Stimulated activated CD8-positive, alpha-beta memory T cell treated with anti-CD3 and anti-CD28 coated beads, Interleukin-4, amount 100 ng/mL, for 24 hours (primary cell): ENCODE data around the gene CACNG1.

ENCODE experiments used
- DNase-seq: peaks from one replicate; pipeline ENCODE4 v3.0.0-alpha.2; 2020; ENCODE audit warnings: low read depth

CACNG1 gene

GRCh38 chr17:67044016-67044772 lies at the start of gene CACNG1:
Gene CACNG1, plus strand, starts transcription at chr17:67044554. Its CDS starts 107 bp downstream, at chr17:67044661.
- no peak for DNase-seq

GRCh38 chr17:66994930-66995535 lies 49.3 kb upstream of the CACNG1 start:
- no peak for DNase-seq

GRCh38 chr17:66995944-66996343 lies 48.4 kb upstream of the CACNG1 start:
- no peak for DNase-seq

- DNase-seq: no peak
Measured at GRCh38 chr17:66996926-66997325, 47.4 kb upstream of the CACNG1 start.

GRCh38 chr17:67003231-67003630 lies 41.1 kb upstream of the CACNG1 start:
- DNase-seq: no peak

- no peak for DNase-seq
Measured at GRCh38 chr17:67004181-67004580, 40.2 kb upstream of the CACNG1 start.

- no peak for DNase-seq
Measured at GRCh38 chr17:67007266-67007665, 37.1 kb upstream of the CACNG1 start.

GRCh38 chr17:67008101-67008500 lies 36.3 kb upstream of the CACNG1 start:
- no peak for DNase-seq

GRCh38 chr17:67011527-67012175 lies 32.7 kb upstream of the CACNG1 start:
- no peak for DNase-seq

- DNase-seq: no peak
Measured at GRCh38 chr17:67013891-67014290, 30.5 kb upstream of the CACNG1 start.

- DNase-seq: no peak
Measured at GRCh38 chr17:67015001-67015400, 29.4 kb upstream of the CACNG1 start.

- DNase-seq: no peak
Measured at GRCh38 chr17:67016039-67016762, 28.2 kb upstream of the CACNG1 start.

GRCh38 chr17:67017910-67018309 lies 26.4 kb upstream of the CACNG1 start:
- DNase-seq: no peak

GRCh38 chr17:67018471-67019434 lies 25.6 kb upstream of the CACNG1 start:
- DNase-seq: no peak

GRCh38 chr17:67019809-67020208 lies 24.5 kb upstream of the CACNG1 start:
- DNase-seq: no peak

- no peak for DNase-seq
Measured at GRCh38 chr17:67020293-67020766, 24.0 kb upstream of the CACNG1 start.

- DNase-seq: no peak
Measured at GRCh38 chr17:67021196-67021595, 23.2 kb upstream of the CACNG1 start.

GRCh38 chr17:67021743-67022450 lies 22.5 kb upstream of the CACNG1 start:
- no peak for DNase-seq

GRCh38 chr17:67022451-67022810 lies 21.9 kb upstream of the CACNG1 start:
- DNase-seq: no peak

GRCh38 chr17:67024736-67025135 lies 19.6 kb upstream of the CACNG1 start:
- DNase-seq: no peak
